HUES48 (cell line): Measurements from ENCODE around the gene DSCAM.

ENCODE experiments used
- H3K27ac ChIP-seq: one replicate; pipeline ENCODE4 v1.7.0; 2013; ENCODE audit warnings: low read depth, low read length, inconsistent platforms
- H3K27me3 ChIP-seq: 2 replicates; pipeline ENCODE4 v1.6.1; 2013; ENCODE audit warnings: mild to moderate bottlenecking, low read length; ENCODE audit not compliant: control insufficient read depth, insufficient read depth
- H3K36me3 ChIP-seq: 2 replicates; pipeline ENCODE4 v1.6.1; 2013; ENCODE audit warnings: low read length; ENCODE audit not compliant: control insufficient read depth, insufficient read depth
- H3K4me1 ChIP-seq: 2 replicates; pipeline ENCODE4 v1.6.1; 2013; ENCODE audit warnings: mild to moderate bottlenecking, low read length; ENCODE audit not compliant: control insufficient read depth, insufficient read depth
- H3K4me3 ChIP-seq: 2 replicates; pipeline ENCODE4 v1.5.1; 2013; ENCODE audit warnings: mild to moderate bottlenecking, low read depth, low read length
- H3K9ac ChIP-seq: 2 replicates; pipeline ENCODE4 v1.6.1; 2013; ENCODE audit warnings: mild to moderate bottlenecking, low read depth, low read length, moderate library complexity
- H3K9me3 ChIP-seq: 2 replicates; pipeline ENCODE4 v1.6.1; 2013; ENCODE audit warnings: low read length; ENCODE audit not compliant: control insufficient read depth, insufficient read depth

DSCAM gene

DNA sequence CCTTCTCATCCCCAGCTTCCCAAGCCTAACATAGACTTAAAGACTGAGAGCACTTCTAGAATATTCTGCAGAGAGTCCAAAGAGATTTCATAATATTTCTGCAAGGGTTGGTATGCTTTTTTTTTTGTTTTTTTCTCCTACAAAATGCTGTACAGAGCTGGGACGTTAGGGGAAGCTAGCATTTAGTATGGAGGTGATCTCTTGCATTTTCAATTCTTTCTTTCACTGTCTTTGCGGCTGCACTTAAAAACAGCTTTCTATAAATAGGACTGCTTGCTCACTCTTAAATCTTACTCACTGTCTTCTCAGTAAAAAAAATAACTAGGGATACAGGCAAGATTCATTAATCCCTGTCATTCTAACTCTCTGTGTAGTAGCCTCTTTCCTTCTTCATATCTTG is 7.4 kb downstream of the DSCAM start:
- Histone ChIP-seq H3K9me3 (no peaks in the 10 kb centered on the region), H3K27me3 (peaks cover 30% of the 10 kb centered on the region), H3K9ac (no peak overlapping the region), H3K4me3 (no peak overlapping the region), H3K4me1 (no peaks in the 10 kb centered on the region), H3K36me3 (no peaks in the 10 kb centered on the region), H3K27ac (no peak overlapping the region)

DNA sequence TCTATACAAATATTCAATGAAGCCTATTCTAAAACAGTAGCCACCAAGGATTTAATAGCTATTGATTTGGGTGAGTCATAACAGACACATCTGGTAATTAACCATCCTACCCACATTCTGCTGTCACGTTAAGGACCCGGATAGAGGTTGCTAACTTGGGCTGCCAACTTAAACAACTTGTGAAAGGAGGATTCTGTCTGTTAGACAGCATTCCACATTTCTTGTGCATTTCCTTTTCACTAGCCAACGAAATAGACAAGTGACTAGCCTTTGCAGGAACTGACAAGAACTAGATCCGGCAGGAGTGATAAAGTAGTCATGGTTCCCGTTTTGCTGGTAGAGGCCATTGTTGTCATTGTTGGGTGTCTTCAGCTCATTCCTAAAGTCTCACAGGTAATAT is 9.5 kb downstream of the DSCAM start:
- H3K9me3 ChIP-seq: no peaks in the 10 kb centered on the region
- H3K27ac ChIP-seq: no peak overlapping the region
- no peak overlapping the region for H3K9ac ChIP-seq
- no peaks in the 10 kb centered on the region for H3K4me1 ChIP-seq
- H3K36me3 ChIP-seq: no peaks in the 10 kb centered on the region
- H3K4me3 ChIP-seq: no peak overlapping the region
- H3K27me3 ChIP-seq: peaks cover 24% of the 10 kb centered on the region

DNA sequence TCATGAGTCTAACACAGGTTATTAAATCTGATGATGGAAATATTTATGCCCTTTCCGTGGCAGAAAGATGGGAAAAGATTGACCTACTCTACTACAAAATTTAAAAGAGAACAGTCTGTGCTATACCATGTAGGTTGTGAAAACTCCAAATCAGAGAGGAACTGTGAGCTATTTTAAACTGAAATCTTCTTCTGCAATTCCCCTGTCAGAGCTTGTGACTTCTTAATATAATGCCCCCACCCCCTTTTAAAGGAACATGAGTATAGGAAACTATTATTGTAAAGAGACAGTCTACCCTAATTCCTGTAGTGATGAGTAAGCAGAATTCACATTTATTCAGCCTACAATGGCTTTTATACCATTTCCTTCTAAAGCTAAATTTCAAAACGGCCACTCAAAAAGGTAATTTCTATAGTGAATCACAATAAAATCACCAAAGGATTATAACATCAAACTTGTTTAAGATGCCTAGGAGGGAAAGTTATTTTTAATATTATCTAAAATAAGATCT is 11.7 kb downstream of the DSCAM start:
- H3K9me3 ChIP-seq: no peaks in the 10 kb centered on the region
- no peaks in the 10 kb centered on the region for H3K4me1 ChIP-seq
- no peak overlapping the region for H3K27ac ChIP-seq
- H3K9ac ChIP-seq: no peak overlapping the region
- peaks cover 2% of the 10 kb centered on the region for H3K27me3 ChIP-seq
- no peaks in the 10 kb centered on the region for H3K36me3 ChIP-seq
- H3K4me3 ChIP-seq: no peak overlapping the region

DNA sequence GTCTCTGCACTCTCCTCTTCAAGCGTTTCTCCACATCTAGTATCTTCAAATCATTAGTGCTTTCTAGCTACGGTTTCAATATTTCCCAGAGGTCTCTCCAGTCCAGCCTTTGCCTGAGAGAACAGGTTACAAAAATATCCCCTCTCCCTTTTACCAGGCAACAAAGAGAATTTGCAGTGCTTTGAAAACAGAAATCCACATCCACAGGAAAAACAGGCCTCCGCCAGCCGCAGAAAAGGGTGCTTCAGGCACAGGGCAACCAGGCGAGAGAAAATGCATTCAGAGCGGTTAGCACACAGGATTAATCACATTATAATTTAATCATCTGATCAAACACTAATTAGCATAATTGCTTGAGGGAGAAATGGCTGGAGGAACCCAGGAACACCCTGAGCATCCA is 13.8 kb downstream of the DSCAM start:
- Histone ChIP-seq H3K4me3 (no peak overlapping the region), H3K36me3 (no peaks in the 10 kb centered on the region), H3K27ac (no peak overlapping the region), H3K9ac (no peak overlapping the region), H3K9me3 (no peaks in the 10 kb centered on the region), H3K27me3 (no peaks in the 10 kb centered on the region), H3K4me1 (no peaks in the 10 kb centered on the region)

DNA sequence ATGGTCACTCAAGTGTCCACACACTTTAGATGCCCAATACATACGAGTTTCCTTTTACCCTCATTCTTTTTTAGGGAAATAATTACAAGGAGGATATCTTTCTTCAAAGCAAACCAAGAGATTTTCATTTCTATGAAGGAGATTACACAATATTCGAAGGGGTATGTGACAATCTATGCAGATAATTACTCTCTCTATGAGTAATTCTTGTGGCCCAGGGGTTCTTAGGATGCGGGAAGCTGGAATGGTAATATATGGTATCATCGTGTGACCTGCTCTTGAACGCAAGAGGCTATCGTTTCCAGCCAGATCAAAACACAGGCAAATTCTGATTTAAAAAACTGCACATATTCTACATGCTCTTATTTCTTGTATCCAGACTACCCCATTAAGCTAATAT is 14.6 kb downstream of the DSCAM start:
- Histone ChIP-seq H3K4me1 (no peaks in the 10 kb centered on the region), H3K27ac (no peak overlapping the region), H3K27me3 (no peaks in the 10 kb centered on the region), H3K4me3 (no peak overlapping the region), H3K9me3 (no peaks in the 10 kb centered on the region), H3K9ac (no peak overlapping the region), H3K36me3 (no peaks in the 10 kb centered on the region)

DNA sequence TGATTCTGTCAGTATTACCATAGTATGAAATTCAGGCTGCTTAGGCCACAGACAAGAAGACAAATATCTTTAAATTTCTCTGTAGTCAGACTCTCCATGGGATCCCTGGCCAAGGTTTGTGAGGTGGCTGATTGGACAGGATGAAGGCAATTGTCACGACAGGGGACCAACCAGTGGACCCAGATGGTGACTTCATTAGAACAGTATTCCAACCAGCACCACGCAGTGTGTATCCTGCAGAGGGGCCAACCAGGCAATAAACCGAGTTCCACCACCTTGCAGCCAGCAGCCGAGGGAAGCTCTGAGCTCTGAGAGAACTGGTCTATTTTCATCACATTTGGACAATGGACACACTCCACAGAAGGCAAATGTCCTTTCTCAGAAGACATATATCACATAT is 16.1 kb downstream of the DSCAM start:
- H3K4me3 ChIP-seq: no peak overlapping the region
- no peaks in the 10 kb centered on the region for H3K9me3 ChIP-seq
- H3K4me1 ChIP-seq: no peaks in the 10 kb centered on the region
- H3K27me3 ChIP-seq: no peaks in the 10 kb centered on the region
- H3K27ac ChIP-seq: no peak overlapping the region
- no peaks in the 10 kb centered on the region for H3K36me3 ChIP-seq
- H3K9ac ChIP-seq: no peak overlapping the region

DNA sequence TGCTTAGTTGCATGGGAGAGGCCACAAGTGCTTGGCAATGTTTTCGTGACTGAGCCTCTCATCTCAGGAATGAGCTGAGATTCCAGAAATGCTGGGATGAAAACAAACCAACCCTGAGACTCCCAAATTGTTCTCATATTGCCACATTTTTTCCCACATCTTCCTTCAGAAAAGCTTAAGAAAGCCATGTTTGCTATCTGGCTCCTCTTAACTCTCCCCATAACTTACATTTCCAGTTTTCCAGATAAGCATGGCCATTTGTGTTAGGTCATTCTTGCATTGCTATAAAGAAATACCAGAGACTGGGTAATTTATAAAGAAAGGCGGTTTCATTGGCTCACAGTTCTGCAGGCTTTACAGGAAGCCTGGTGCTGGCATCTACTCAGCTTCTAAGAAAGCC is 17.2 kb downstream of the DSCAM start:
- no peaks in the 10 kb centered on the region for H3K27me3 ChIP-seq

DNA sequence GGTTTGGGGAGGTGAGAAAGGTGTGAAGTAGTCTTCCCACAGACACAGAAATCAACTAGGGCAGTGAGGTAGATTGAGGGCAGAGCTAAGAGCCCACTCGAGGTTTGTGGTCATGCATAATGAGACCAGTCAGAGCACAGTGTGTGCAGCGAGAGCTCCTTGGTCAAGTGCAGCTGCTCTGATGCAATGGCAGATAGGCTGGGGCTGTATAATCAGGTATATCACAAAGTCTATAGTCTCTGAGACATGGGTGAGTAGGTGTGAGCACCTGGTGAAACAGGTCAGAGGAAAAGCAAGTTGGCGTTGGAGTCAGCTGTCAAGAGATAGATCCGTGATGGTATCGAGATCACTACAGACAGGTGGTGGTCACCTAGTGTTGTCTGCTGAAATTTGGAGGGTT is 17.6 kb downstream of the DSCAM start:
- Histone ChIP-seq H3K9ac (no peak overlapping the region), H3K27ac (no peak overlapping the region), H3K27me3 (no peaks in the 10 kb centered on the region), H3K36me3 (no peaks in the 10 kb centered on the region), H3K4me3 (no peak overlapping the region), H3K4me1 (no peaks in the 10 kb centered on the region), H3K9me3 (no peaks in the 10 kb centered on the region)

More for the DNA sequence above, 17.2 kb downstream of the DSCAM start:
- Histone ChIP-seq H3K36me3 (no peaks in the 10 kb centered on the region), H3K9ac (no peak overlapping the region), H3K4me3 (no peak overlapping the region), H3K4me1 (no peaks in the 10 kb centered on the region), H3K9me3 (no peaks in the 10 kb centered on the region), H3K27ac (no peak overlapping the region)

DNA sequence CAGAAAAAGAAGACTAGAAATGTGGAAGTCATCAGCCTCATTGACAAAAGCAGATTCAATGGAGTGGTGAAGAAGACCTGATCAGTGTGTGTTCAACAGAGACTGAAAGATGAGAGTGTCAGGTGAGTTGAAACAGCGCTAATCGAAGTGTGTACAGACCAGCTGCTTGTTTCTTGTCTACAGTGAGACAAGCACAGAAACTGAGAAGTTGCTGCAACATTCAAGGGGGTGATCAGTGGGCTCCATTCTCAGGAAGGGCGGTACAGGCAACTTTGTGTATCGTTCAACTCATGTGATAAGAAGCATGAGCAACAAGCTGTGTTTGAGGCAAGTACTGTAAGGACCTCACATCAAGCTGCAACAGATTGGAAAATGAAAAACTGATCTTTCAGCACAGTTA is 19.4 kb downstream of the DSCAM start:
- Histone ChIP-seq H3K9me3 (no peaks in the 10 kb centered on the region), H3K36me3 (no peaks in the 10 kb centered on the region), H3K4me3 (no peak overlapping the region), H3K9ac (no peak overlapping the region), H3K27me3 (no peaks in the 10 kb centered on the region), H3K4me1 (no peaks in the 10 kb centered on the region), H3K27ac (no peak overlapping the region)

DNA sequence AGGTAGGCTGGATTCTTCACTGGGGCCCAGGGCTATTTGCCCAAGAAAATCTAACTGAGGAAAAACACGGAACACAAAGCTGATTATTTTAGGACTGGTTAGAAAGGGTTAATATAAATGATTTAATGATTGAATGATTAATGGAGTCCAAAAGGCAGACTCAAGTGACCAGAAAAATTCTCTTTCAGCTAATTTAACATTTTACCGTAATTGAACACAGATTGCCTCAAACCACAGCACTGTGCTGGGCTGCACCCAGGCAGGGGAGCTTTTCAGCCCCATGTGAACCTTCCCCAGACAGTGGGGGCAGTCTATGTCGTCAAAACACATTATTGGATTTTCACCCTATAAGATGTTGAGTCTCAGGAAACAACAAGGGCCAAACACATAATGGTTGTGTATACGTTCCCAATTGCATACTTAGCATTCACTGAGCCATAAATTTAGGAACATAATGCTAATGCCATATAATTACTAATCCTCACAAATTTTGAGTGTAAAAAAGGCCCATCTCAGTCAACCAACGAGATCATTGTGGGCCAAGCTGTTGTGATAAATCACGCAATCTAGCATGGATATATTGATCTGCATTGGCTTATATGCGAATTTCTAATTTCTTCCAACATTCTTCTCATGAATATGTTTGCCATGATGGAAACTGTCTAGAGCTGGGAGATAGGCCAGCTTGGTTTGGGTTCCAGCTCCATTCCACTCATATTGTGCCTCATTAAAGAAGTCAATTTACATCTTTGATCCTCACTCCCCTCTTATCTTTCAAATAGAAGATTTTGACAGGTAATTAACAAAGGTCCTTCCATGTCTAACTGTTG is 27.7 kb downstream of the DSCAM start:
- Histone ChIP-seq H3K36me3 (no peaks in the 10 kb centered on the region), H3K9me3 (no peaks in the 10 kb centered on the region), H3K4me3 (no peak overlapping the region), H3K9ac (no peak overlapping the region), H3K27ac (no peak overlapping the region), H3K4me1 (no peaks in the 10 kb centered on the region), H3K27me3 (no peaks in the 10 kb centered on the region)

DNA sequence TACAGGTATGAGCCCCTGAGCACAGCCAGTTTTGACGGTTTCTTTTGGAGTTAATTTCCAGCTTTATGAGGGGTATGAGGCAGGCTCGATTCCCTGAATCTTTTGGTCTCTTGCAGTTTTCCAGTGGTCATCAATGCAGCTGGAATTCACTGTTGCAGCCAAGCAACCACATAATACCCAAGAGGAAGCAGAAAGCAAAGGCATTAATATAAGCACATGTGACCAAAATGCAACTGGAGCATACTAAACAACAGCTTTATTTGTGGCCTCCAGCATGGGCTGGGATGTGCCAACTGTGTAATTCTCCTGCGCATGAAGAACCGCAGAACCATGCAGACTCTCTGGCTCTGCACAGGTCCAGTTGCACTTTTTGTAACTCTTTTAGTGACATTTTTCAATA is 33.0 kb downstream of the DSCAM start:
- Histone ChIP-seq H3K36me3 (no peaks in the 10 kb centered on the region), H3K4me1 (no peaks in the 10 kb centered on the region), H3K27me3 (no peaks in the 10 kb centered on the region), H3K9me3 (no peaks in the 10 kb centered on the region), H3K9ac (no peak overlapping the region), H3K4me3 (no peak overlapping the region), H3K27ac (no peak overlapping the region)
